ENCODE measurements around the gene ROR2.

- TF ChIP-seq FOXM1 (IDR thresholded peaks at IDR 0.05; ENCODE audit: borderline replicate concordance) (no peak), LEF1 (IDR thresholded peaks at IDR 0.05; ENCODE audit: borderline replicate concordance) (no peak), L3MBTL2 (conservative IDR thresholded peaks at IDR 0.05) (no peak), ELF4 (IDR thresholded peaks at IDR 0.05) (no peak)
Measured at GRCh38 chr9:91764661-91765060, 185.4 kb downstream of the ROR2 start.

Measured in HEK293T (cell line).